HG02970 (cell line): ENCODE results near the gene MCHR1.
"Not testable (repeated sequence)": the region's sequence is repeated elsewhere in the genome, so short reads cannot be mapped to it uniquely, and the experiment has no call there.

Source experiments
- ATAC-seq: cut with Tn5 transposase; IDR thresholded peaks from one replicate; pipeline ENCODE4 v1.9.1; 2021; ENCODE audit warnings: mild to moderate bottlenecking, moderate library complexity, moderate number of reproducible peaks; ENCODE audit not compliant: unreplicated experiment, low FRiP score

The MCHR1 gene

DNA sequence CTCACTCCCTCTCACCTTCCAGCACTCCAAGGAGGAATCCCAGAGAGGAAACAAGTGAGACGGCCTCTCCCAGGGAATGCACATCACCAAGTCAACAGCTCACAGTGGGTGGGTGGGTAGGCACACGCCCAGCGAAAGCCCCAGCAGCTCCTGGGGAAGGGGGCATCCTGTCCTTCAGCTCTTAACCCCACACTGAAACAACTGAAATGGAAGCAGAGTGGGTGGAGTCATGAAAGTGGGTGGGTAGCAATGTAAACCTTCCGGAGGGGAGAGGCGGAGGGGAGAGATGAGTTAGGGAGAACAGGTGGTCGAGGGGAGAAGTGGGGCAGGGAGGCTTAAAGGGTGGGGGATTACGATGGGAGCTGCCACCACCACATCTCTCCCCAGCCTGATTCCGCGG is 5.4 kb downstream of the MCHR1 start:
- ATAC-seq: no peak

DNA sequence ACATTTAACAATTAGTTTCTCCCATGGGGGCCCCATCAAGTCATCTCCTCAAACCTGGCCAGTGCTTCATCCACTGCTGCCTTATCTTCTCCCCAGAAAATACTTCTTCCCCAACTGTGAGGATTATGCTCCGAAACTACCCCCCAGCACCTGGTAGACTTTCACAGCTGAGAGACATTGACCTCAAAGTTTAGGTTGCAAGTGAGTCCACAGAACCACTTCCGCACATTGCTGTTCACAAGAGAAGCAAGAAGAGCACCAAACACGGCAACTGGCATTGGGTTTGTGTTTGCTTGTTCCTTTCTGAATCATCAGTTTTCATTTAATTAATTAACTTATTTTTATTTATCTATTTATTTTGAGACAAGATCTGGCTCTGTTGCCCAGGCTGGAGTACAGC is 6.1 kb downstream of the MCHR1 start:
- no peak for ATAC-seq

DNA sequence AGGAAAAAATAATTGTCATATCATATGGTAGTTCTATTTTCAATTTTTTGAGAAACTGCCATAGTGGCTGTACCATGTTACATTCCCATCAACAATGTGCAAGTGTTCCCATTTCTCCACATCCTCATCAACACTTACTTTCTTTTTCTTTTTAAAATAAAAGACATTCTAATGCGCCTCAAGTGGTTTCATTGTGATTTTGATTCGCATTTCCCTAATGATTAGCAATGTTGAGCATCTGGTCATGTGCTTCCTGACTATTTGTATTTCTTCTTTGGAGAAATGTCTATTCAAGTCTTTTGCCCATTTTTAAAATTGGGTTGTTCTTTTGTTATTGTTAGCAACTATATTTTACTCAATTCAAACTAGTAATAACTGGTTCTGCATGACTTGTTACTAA is 8.4 kb downstream of the MCHR1 start:
- ATAC-seq: no peak

DNA sequence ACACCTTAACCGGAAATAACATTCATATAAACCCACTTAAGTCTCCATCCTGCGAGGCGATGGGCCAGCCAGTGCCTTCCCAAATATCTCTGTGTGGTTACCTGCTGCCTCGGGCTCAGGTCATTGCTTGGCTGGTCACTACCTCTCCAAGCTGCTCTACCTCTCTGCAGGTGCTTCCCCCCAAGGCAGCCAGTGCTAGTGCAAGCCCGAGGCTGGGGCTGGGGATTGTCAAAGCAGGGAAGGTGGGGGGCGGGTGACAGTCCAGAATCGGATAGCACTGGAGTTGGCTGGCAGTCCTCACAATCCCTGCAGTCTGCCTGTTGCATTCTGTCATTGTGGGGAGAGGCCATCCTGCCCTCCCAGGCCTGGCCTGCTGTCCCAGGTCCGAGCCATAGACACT is 11.1 kb downstream of the MCHR1 start:
- no peak for ATAC-seq

DNA sequence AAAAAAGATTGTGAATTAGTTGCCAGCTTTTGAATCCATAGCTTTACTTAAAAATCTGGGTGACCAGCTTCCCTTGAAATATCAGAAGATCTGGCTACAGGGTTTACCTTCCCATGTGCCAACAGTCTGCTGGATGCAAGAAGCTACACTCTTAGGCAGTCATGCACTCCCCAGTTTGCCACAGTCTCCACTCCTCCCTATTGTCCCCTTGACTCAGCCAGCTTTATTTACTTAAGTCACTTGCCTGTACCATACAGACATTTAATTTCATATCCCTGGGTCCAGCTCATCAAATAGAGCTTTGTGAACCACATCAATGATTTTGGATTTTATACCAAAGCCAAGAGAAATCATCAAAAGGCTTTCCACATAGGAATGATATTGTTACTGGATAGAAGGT is 12.2 kb downstream of the MCHR1 start:
- no peak for ATAC-seq

DNA sequence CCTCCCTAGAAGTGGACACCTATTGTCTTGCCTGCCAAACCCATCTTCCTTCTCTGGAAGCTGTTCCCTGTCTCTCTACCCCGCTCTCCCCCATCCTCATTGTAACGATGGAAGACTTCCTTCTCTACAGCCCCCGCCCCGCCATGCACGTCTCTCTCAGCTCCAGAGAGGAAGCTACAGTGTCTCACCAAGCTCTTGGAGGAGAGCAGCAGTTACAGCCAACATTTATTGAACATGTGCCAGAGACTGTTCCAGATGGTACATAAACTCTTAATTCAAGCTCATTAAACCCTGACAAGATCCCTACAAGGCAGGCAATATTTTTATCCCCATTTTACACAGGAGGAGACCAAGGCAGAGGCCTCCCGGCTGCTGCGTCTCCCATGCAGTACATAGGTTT is 15.1 kb downstream of the MCHR1 start:
- ATAC-seq: no peak

DNA sequence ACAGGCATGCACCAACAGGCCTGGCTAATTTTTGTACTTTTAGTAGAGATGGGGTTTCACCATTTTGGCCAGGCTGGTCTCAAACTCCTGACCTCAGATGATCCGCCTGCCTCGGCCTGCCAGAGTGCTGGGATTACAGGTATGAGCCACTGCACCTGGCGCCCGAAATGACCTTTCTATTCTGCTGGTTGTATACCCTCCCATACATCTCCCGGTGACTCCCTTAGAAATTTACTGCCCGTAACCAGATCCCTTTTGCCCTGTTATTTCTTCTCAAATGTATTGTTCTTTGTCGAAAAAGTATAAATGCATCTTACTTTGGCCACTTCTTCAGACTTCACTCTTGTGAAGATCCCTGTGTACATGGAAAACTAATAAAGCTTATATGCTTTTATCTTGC is 22.0 kb downstream of the MCHR1 start:
- no peak for ATAC-seq

DNA sequence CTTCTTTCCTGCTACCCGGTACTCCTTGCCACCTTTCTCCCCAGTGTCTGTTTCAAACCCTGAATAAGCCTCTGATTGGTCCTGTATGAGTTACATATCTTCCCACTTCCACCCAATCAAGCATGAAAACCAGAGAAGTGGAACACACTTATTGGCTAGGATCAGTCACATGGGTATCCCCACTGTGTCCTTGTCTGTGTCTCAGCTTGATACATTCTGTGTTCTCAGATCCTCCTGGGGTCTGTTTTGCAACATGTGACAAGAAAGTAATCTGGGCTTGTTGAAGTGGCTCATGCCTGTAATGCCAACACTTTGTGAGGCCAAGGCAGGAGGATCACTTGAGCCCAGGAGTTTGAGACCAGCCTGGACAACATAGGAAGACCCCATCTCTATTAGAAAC is 23.9 kb downstream of the MCHR1 start:
- ATAC-seq: no peak

DNA sequence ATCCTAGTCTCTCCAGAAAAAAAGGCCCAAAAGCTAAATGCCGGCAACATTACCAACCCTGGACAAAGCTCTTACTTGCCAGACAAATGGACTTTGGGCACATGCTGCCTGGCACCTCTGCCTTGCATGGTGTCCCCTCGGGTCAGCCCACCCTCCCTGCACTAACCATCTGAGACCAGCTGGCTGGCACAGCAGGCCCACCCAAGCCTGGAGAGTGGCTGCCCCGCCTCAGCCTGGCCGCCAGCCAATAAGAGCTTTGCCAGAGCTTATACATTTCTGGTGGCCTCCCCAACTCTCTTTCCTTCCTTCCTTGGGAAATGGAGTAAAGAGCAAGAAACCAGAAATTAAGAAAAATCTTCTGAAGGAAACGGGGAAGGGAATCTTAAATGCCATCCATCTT is 24.5 kb downstream of the MCHR1 start:
- no peak for ATAC-seq

DNA sequence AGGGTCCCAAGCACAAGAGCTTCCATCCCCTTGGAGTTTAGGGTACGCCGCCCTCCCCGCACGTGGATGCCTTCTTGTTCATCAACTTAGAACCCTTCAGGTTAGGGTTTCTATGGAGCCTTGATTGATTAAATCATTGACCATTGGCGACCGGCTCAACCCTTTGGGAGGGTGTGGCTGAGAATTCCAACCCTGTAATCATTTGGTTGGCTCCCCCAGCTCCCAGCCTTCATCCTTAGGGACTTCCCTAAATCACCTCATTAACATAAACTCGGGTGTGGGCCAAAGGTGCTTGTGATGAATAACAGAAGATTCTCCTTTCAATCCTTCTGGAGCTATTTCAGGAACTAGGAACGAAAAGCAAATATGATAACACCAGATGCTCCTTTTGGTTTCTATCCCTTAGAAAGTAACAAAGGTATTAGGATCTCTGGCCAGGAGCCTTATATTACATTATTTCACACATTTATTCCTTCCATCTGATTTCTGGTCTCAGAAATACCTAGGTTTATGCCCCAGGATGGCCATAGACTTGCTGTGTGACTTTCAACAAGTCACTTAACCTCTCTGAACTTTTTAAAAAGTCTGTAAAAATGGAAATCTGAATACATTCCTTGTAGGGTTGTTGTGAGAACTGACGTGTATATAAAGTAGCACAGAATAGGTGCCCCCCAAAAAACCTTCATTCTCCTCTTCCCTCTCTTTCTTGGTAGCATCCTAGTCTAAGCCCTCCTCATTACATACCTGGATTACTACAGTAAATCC is 26.8 kb downstream of the MCHR1 start:
- no peak for ATAC-seq

DNA sequence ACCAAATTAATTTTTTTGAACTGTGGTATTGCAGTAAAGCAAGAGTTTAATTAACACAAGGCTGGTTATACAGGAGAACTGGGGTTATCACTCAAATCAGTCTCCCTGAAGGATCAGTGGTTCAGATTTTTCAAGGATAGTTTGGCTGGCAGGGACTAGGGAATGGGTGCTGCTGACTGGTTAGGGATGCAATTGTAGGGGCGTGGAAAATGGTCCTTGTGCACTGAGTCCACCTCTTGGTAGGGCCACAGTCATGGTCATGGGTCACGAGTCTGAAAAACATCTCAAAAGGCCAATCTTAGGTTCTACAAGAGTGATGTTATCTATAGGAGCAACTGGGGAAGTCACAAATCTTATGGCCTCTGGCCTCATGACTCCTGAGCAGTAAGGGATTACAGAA is 27.9 kb downstream of the MCHR1 start:
- no peak for ATAC-seq

DNA sequence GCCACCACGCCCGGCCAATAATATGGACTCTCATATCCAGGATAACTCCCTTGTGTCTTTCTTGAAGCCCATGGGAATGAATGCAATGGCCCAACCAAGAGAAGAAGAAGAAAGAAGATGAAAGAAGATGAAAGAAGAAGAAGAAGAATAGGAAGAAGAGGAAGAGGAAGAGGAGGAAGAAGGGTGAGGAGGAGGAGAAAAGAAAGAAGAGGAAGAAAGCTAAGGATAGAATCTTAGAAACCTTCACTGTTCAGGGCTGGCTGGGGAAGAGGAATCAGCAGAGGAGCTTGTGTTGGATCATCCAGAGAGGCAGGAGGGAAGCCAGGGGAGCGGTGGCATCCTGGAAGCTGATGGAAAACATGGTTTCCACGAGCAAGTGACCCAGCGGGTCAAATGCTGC is 28.9 kb downstream of the MCHR1 start:
- ATAC-seq: no peak

DNA sequence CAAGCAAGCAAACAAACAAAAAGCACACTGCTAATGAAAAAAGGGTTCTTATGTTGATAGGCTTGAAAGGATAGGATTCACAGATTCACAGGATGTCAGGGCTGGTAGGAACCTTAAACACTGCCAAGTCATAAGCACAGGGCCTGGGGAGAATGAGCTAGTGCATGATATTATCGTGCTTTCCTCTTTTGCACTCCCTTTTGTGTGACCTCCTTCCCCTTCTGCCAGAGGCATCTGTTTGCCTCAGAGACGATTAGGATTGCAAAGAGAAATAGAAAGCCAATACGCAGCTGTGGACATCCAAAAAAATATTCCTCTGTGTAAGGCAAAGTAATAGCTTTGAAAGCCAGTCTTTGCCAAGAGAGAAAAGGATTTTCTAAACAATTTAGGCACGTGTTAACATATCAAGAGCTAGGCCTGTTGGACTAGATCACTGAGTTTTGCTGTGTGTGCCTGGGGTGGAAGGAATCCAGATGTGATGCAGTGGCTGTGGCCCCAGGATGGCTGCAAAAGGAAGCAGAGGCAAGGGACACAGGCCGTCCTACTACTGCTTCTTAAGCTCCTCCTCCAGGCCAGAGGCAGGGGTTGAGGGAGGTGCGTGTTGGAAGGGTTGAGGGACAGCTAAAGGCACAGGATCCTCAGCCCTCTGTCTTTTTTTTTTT is 30.6 kb downstream of the MCHR1 start:
- no peak for ATAC-seq

DNA sequence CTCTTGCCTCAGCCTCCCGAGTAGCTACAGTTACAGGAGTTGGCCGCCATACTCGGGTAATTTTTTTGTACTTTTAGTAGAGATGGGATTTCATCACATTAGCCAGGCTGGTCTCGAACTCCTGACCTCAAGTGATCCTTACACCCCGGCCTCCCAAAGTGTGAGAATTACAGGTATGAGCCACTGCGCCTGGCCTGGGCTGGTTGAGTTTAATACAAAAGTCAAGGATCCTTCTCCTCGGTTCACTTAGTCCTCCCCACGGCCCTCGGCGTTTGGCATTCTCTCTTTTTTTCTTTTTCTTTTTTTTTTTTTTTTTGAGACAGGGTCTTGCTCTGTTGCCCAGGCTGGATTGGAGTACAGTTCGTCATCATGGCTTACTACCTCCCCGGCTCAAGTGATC is 33.0 kb downstream of the MCHR1 start:
- ATAC-seq: no peak

DNA sequence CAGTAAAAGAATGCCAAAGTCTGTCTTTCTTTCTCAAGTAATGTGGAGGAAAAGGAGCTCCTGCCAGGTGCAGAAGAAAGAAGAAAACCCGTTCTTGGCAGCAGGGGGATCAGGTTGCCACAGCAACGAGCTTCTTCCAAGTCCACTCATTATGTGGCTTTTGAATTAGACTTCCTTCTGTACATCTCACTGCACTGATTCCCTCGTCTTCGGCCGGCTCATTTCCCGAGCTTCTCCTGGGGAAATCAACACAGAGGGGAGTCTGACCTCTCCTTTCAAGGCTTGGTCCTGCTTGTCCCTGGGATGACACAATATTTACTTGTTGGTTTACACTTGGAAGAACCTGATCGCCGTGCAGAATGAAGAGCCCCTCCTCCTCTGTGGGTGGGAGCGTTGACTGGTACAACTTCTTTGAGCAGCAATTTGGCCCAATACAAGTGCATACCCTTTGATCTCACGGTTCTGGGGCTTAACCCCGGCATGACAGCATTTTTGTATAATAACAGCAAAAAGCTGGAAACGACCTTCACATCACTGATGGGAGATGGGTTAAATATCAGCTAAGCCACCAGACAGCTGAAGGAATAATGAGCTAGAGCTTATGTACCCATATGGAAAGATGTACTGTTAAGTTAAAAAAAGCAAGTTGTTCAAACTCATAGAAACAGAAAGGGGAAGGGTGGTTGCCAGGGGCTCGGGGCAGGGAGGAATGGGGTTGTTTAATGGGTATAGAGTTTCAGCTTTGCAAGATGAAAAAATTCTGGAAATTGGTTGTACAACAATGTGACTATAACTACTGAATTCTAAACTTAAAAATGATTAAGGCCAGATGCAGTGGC is 35.4 kb downstream of the MCHR1 start:
- no peak for ATAC-seq

DNA sequence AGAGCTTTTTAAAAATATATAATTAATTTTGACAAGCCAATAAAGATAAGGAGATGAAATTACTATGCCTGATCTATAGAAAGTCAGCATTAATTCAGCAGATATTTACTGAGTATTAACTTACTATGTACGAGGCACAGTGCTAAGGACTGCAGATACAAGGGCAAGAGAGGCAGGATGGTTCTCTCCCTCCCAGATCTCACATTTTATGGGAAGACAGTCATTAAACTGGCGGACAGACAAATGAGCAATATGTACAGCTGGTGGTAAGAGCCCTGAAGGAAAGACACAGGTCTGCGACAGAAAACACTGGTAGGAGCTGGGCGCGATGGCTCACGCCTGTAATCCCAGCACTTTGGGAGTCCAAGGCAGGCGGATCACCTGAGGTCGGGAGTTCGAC is 36.8 kb downstream of the MCHR1 start:
- ATAC-seq: no peak

DNA sequence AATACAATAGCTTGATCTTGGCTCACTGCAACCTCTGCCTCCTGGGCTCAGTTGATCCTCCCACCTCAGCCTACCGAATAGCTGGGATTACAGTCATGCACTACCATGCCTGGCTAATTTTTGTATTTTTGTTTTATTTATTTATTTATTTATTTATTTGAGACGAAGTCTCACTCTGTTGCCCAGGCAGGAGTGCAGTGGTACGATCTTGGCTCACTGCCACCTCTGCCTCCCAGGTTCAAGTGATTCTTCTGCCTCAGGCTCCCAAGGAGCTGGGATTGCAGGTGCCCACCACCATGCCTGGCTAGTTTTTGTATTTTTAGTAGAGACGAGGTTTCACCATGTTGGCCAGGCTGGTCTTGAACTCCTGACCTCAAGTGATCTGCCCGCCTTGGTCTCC is 38.4 kb downstream of the MCHR1 start:
- ATAC-seq: not testable (repeated sequence)

DNA sequence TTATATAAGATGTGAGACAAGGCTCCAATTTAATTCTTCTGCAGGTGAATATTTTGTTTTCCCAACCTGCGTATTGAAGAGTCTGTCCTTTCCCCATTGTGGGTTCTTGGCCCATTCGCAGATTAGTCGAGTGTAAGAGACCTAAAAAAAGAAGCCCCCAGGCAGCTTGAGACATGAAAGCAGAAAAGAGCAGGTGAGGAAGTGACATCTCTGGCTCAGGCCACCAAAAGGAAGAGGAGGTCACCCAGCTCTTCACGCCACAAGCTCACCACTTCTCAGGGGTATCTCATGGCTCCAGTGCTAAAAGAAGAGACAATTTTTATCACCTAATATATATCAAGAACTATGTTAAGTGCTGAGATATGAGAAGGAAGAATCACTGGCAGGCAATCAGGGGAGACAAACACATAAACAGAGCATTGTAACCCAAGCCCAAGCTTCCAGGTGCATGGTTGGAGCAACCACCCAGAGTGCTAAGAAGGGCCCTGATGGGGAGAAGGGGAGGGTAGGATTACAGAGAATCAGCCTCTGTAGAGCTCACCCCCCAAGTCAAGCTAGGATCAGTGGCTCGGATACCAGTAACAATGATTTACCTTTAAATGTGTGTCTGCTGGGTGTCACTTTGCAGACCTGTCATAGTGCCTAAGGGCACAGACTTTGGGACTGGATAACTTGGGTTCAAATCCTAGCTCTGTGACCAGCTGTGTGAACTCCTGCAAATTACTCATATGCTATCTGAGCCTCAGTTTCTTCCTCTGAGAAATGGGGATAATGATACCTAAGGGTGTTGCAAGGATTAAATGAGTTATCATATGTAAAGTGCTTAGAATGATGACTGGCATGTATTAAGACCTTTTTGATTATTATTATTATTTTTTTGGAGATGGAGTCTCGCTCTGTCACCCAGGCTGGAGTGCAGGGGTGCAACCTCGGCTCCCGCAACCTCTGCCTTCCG is 39.2 kb downstream of the MCHR1 start:
- ATAC-seq: no peak

DNA sequence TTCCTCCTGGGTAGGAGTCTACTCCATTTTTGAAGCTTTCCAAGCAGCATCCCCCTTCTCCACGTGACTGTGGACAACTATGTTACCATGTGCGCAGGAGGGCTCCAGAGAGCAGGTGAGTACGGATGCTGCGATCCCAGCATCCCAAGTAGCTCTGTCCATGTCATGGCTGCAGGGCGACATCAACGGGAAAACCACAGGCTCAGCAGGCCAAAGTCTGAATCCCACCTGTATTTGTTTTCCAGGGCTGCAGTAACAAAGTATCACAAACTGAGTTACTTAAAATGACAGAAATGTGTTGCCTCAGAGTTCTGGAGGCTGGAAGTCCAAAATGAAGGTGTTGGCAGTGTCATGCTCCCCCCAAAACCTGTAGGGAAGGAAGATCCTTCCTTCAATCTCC is 40.3 kb downstream of the MCHR1 start:
- ATAC-seq: no peak

DNA sequence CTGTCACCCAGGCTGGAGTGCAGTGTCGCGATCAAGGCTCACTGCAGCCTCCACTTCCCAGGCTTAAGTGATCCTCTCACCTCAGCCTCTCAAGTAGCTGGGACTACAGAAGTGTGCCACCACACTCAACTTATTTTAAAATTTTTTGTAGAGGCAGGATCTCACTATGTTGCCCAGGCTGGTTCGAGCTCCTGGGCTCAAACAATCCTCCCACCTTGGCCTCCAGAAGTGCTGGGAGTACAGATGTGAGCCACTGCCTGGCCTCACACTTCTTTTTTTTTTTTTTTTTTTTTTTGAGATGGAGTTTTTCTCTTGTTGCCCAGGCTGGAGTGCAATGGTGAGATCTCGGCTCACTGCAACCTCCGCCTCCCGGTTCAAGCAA is 40.9 kb downstream of the MCHR1 start:
- not testable (repeated sequence) for ATAC-seq
